NCI-H1694 treated with DMSO at 0.1 percent for 48 hours (cell line): ENCODE measurements around the gene AADAC.
"Not testable (repeated sequence)": the region's sequence is repeated elsewhere in the genome, so short reads cannot be mapped to it uniquely, and the experiment has no call there.

Experiments used
- DNase-seq: peaks from one replicate; lab custom pipeline; 2025; lab: John Stamatoyannopoulos, UW

Gene AADAC

DNA sequence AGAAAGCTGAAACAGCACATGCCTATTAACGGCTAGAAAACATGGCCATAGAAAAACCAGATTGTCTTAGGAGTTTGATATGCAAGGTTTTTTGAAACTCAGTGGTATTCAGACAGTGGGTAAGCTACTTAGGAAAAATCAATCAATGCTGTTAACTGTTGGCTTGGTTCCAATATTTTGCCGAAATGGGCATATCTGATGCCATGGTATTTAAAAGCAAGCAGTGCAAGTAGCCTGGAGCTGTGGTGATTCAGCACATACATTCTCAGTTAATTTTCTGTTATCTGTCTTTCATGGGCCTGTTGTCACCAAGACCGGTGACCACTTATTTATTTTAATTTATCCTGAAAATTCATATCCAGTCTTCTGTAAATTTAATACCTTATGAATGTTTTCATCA lies 42.2 kb downstream of the AADAC start:
- DNase-seq = no peak

DNA sequence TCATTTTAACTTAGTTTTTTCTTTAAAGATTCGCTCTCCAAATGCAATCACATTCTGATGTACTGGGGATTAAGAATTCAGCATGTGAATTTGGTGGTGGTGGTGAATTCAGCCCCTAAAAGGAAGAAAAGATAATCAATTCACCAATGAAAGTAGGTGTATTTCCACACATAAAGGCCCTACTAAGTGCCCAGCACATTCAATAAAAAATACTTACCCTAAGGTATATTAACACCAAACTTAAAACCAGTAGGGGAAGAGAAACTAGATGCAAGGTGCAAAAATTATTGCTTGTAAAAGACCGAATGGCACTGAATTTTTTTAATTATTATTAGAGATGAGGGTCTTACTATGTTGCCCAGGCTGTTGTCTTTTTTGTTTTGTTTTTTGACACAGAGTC lies 42.7 kb downstream of the AADAC start:
- no peak for DNase-seq

DNA sequence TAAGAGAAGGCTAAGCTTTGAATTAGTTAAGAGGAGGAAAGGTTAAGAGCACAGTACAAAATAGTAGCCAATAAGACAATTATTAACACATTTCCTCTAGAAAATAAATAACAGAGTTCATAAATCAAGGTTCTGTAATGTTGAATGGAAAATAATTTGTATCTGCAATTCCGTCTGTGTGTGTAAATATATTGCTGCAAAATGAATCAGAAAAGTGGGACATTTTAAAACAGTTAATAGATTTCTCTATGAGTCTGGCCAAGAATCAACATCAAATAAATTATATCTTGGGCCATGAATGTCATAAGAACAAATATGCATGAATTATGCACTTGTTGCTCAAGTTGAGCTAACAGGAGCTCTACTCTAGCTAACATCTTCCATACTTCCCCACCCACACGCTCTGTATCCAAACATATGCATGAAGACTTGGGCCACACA lies 45.3 kb downstream of the AADAC start:
- DNase-seq = no peak

DNA sequence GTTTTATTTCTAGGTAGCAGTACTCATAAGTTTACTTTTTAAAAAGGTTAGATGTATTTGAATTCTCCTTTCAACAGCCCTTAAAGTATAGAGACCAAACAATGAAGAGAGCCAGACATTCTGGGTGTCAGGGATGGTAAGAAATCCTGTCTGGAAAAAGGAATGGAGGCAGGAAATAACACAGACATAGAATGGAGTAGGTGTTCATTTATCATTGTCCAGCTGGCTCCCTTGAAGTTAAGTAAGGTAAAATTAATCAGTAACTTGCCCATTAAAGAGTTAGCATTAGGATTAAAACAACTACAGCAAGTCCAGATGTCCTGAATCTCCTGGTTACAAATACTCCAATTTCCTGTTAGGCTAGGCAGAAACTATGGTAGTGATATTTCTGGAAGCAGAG lies 46.0 kb downstream of the AADAC start:
- DNase-seq = no peak

DNA sequence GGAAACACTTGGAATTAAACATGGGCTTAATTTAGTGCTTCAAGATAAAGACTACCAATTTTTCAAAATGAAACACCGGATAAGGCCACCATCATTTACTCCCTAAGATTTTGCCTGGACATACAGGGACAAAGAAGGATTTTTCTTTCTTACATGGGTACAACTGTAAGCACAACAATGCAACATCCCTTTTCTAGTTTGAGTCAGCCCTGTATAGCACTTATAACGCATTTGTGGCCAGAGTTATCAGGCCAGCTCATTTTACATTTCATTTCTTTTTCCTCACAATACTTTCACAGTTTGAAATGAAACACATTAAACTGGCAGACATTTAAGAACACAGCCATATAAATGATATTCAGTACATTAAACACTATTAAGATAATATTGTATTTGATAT lies 49.7 kb downstream of the AADAC start:
- DNase-seq = no peak

DNA sequence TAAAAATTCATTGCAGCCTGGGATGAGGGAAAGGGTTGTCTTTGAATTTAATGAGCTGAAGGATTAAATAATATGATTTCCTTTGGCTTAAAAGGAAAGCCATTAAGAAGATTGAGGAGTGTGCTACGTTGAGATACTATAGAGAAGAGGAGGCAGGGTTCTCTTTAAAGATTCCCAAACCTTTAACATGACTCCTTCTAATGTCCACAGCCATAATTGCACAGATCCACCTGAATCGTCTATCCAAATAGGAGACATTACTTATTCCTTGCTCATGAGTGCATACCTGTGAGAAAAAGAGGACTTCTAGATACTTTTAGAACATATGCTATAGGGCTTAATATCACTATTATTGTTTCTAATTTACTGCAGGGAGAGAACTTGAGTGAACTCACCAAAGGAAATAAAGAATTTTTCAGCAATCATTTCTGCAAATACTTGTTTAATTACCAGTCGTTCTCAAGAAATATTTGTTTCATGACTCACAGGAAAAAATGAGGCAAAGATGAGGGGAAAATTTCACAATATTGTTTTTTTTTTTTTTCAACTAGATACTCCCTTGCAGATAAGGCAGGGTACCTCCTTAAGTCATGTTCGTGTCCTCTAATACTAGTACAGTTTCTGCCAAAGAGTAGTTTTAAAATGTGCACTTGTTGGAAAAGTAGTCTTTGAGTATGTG lies 50.6 kb downstream of the AADAC start:
- no peak for DNase-seq

DNA sequence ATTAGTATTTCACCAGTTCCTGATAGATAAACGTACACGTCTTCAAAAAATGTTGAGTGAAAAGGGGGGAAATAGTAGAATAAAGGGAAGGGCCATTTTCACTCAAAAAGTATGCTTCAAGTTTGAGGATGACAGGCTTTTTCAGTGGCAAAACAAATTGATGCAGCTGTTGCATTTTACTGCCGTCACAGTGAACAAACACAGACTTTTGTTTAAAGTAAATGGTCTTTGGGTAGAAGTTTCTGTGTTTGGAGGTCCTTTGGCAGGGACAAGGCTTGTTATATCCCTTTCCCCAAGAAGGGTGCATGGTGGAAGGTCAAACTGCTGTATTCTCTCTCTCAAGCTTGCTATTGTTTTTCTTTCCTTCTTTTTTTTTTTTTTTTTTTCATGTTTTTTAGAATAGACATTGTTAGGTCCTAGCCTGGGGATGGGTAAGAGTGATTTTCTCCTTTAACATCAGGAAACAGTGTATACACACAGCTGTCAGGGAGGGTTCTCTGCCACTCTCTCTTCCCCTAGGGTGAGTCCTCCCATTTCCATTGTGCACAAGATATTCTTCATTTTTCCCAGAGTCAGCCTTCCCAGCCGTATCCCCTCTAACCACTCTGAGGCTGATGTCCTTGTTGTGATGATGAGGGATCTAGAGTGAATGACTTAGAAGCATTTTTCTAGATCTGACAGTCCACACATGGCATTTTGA lies 52.9 kb downstream of the AADAC start:
- no peak for DNase-seq

DNA sequence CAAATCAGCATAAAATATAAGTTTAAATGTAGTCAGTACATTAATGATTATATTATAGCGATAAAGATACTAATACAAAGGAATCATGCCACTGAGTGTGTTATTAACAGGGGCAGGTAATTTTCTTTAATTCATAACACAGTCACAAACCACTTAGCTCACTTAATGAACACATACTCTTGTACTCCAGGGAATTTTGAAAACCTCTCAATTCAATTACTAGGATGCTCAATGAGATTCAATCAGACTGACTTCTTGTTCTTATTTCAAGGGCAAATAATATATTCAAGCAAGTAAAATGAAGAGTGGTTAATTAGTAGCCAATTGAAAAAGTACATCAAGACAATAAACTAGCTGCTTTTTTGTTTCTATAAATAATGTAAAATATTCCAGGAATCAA lies 53.8 kb downstream of the AADAC start:
- no peak for DNase-seq

DNA sequence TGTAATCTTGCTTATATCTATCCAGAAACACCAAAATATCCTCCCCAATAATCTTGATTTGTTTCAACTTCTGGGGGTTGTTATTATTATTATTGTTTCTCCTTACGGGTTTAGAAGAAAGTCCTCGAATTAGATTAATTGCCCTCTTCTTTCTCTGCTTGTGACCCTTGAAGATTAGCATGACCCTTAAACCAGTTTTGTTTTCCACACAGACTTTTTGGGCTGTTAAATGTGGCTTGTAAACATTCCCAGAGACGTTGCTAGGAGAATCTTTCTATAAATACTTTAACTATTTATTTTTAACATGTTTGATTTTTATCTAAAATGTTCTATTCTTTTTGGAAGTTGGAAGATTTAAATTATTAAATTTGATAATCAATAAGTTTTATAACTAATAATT lies 55.3 kb downstream of the AADAC start:
- no peak for DNase-seq

DNA sequence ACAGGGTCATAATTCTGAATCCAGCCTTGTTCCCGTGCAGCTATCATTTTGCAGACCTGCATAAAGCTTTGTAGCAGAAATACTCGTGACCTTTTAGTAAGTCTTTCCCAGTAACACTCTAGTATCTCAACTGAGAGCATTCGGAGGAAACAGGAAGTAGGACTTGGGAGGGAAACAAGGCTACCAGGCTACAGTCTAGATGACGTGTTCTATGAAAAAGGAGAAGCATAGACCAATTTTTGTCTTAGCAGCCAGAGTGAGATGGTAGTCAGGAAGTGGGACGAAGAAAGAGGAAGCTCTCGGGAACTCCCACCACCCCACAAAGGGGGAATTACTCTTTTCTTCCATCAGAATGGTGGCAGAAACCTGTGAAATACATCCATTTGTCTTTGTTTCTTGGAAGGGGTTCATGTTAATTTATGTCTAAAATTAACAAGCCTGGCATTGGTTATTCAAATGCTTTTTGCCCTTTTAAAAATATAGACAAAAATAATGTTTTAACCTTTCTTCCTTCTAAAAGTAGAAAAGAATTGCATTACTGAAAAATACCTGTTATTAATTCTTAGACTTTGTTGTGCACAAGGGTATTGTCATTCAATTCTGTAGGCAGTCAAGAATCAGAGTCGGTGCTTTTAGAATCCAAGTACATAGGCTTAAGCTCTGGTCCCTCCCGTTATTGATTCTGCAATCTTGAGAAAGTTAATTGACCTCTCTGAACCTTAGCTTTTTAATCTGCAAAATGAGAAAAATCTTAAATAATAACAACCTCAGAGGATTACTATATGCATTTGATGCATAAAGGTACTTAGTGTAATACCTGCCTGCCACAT lies 57.9 kb downstream of the AADAC start:
- no peak for DNase-seq

DNA sequence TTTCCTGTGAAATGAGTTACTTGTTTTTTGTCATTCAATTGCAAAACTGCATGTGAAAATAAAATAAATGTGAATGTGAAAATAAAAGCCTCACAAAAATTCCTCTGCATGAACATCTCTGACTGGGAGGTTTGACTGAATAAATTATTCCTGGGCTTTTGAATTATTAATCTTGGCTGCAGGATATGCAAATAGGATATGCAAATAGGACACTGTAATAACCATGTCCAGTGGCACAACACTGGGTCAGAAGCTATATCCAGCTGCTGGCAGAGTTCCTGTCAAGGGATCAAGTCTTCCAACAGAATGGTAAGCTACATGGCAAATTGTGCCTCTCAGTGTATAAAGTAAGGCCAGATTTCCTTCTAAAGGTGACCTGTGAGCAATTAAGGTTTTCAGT lies 59.5 kb downstream of the AADAC start, which contains the start of gene SUCNR1:
TSS of gene SUCNR1 (plus strand) at position 246 of the 400 bp plus-strand sequence. CDS start 6,250 bp downstream, outside the sequence.
- no peak for DNase-seq

DNA sequence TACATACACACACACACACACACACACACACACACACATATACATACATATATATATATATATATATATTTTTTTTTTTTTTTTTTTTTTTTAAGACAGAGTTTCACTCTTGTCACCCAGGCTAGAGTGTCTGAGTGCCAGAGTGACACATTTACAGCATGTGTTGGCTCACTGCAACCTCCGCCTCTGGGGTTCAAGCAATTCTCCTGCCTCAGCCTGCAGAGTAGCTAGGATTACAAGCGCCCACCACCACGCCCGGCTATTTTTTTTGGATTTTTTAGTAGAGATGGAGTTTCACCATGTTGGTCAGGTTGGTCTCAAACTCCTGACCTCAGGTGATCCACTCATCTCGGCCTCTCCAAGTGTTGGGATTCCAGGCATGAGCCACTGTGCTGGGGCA lies 60.2 kb downstream of the AADAC start:
- not testable (repeated sequence) for DNase-seq

DNA sequence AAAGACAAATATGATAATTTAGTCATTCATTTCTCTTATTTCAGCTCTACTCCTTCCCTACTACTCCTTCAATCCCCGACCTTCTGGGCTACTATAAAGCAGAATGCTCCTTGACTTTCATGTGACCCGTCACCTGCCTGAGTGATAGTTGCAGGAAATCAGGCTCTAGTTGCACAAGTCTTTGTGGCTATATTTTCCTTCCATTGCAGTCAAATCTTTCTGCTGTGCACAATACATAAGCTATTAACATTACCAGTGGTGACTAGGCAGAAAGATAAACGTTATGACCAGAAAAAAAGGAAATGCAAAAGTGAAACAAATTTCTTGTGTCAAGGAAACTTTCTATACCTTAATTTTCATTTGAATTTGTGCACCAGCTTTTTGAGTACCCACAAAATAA lies 61.8 kb downstream of the AADAC start:
- no peak for DNase-seq

DNA sequence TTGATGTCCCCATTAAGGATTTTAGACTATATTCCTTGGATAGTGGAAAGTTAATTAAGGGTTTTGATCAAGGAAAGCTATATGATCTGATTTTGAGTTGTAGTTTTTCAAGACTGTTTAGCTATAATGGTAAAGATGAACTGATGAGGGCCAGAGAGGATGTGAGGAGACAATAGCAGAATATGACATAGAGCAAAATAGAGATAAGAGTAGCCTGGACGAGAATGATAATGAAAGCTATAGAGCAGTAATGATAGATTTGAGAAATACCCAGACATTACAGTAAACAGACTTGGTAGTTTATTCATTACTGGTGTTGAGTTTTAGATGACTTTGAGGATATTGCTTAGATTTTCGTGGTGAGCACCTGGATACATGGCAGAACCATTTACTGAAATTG lies 63.4 kb downstream of the AADAC start:
- no peak for DNase-seq
